ENCODE measurements around the gene TSSC4.

TSSC4 gene

DNA sequence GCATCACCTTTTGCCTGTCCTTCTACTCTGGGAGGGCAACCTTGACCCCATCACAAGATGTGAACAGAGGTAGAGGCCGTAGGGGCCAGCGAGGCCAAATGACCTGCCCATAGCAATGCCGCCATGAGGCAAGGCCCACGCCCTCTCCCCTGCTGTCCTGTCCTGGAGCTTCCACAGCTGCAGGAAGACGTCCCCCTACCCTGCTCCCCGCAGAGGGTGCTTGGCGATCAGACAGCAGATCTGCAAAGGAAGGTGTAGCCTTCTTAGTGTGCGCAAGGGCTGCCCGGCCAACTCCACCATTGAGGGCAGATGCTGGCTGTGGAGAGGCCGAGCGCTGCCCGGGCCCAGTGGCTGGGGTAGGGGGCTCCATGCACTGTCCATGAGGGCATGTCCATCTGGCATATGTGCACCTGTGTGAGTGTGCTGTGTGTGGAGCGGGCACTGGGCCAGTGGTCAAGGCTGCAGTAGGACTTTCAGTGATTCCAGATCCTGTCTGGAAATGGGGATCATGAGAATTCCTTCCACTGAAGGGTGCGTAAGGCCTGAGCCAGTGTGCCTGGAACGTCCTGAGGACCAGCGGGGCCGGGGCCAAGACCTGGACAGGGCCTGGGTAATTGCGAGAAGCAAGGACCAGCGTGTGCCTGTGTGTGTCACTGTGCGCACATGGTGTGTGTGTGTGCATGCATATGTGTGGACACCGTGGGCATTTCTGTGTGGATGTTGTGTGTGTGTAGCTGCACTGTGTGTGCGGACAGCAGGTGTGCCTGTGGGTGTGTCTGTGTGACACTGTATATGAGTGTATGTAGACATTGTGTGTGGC, 32.8 kb downstream of the TSSC4 start:
- DNase-seq (ENCODE audit: low read depth, low spot score) = no peak

GRCh38 chr11:2434008-2434407, 33.5 kb downstream of the TSSC4 start:
- DNase-seq (ENCODE audit: low read depth, low spot score) = no peak

- no peak for DNase-seq (ENCODE audit: low read depth, low spot score)
Measured at GRCh38 chr11:2434506-2435255, 34.1 kb downstream of the TSSC4 start.

GRCh38 chr11:2435288-2436012, 34.9 kb downstream of the TSSC4 start:
- DNase-seq (ENCODE audit: low read depth, low spot score) = no peak

- DNase-seq (ENCODE audit: low read depth, low spot score) = no peak
Measured at GRCh38 chr11:2436013-2436520, 35.5 kb downstream of the TSSC4 start.

GRCh38 chr11:2436521-2437031, 36.0 kb downstream of the TSSC4 start:
- no peak for DNase-seq (ENCODE audit: low read depth, low spot score)

DNA sequence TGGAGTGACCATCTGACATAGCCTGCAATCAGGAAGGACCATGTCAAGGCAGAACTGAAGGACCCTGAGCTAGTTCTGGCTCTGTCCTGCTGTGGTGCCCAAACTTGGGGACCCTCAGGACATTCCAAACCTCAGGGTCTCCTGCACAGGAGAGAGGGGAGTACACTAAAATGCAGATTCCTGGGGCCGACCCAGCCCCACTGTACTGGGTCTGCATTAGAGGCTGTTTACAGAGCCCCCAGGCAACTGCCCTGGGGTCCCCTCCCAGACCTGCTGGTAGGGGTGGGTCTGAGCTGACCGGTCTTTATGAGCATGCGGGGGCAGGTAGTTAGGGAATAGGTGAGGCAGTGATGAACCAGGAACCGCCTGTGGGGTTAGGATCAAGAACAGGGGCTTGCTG, 37.0 kb downstream of the TSSC4 start:
- no peak for DNase-seq (ENCODE audit: low read depth, low spot score)

GRCh38 chr11:2439820-2440219, 39.3 kb downstream of the TSSC4 start:
- no peak for DNase-seq (ENCODE audit: low read depth, low spot score)

DNA sequence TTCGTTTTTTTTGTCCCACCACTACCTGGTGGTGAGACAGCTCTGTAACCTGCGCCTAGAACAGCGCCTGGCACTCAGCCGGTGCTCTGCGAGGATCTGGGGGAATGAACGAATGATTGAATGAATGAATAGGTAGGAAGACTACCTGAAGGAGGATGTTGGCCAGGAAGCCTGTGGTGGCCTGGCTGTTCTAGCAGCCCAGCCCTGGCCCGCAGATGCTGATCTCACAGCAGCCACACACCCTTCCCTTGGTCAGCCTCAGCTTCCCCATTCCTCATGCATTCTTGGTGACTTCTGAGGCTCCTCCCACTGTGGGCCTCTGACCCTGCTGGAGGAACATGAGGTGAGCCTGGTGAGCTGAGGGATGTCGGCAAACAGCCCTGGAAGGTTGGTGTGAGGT, 40.1 kb downstream of the TSSC4 start:
- DNase-seq (ENCODE audit: low read depth, low spot score) = no peak

GRCh38 chr11:2441171-2441570, 40.6 kb downstream of the TSSC4 start:
- no peak for DNase-seq (ENCODE audit: low read depth, low spot score)

DNA sequence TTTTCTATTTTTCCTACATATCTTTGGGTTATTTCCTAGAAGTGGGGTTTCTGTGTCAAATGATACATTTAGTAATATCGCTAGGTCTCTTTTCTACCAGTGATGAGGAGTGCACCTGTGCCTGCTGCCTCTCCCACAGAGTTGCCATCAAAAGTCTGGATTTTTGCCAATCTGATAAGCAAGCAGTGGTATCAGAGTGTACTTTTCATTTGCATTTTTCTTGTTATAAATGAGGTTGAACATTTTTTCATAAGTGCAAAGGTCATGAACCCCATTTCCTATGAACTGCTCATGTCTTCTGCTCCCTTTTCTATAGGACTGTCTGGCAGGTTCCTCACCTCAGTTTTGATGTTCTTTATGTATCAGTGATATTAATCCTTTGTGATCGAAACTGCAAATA, 42.0 kb downstream of the TSSC4 start:
- DNase-seq (ENCODE audit: low read depth, low spot score) = no peak

DNA sequence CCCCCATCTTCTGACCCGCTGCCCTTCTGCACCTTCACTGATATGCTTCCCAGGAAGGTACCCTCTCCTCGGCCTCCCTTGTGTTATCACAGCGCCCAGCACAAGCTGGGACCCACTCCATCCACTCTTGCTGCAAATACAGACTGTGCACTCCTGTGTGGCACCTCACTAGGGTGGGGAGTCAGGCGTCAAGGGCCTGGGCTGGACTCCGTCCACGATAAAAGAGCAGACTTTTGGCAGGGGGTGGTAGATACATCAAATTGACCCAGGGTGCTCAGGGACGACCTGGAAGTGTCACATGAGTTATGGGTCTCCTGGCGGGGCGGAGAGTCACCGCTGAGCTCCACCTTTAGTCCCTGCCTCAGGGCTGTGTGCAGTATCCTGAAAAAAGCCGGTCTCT, 42.9 kb downstream of the TSSC4 start:
- no peak for DNase-seq (ENCODE audit: low read depth, low spot score)

- DNase-seq (ENCODE audit: low read depth, low spot score) = no peak
Measured at GRCh38 chr11:2443881-2444820, 43.6 kb downstream of the TSSC4 start, which contains the start of gene TRPM5. Gene TRPM5, minus strand, starts transcription at chr11:2444514. Its CDS starts 21,478 bp downstream, at chr11:2423036.

DNA sequence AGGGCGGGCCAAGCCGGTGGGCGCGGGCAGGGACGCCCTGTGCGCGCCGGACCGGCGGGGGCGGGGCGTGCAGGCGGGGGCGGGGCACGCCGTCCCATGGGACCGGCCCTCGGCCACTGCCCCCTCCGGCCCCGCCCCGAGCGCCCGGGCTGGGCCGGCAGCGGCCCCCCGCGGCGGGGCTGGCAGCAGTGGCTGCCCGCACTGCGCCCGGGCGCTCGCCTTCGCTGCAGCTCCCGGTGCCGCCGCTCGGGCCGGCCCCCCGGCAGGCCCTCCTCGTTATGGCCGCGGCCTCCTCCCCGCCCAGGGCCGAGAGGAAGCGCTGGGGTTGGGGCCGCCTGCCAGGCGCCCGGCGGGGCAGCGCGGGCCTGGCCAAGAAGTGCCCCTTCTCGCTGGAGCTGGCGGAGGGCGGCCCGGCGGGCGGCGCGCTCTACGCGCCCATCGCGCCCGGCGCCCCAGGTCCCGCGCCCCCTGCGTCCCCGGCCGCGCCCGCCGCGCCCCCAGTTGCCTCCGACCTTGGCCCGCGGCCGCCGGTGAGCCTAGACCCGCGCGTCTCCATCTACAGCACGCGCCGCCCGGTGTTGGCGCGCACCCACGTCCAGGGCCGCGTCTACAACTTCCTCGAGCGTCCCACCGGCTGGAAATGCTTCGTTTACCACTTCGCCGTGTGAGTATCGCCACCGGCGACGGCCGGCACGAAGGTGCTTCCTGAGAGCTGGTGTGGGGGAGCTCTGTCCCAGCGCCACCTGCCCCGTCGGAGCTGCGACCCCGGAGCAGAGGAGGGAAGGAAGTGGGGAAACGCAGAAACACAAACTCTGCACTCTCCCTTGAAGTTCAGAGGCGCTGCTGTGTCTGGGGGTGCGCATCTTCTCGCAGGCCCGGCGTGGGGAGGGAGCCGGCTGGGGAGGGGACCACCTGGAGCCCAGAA, 44.5 kb downstream of the TSSC4 start, which contains the start of gene KCNQ1:
Gene KCNQ1, plus strand, starts transcription at position 188 of the 925 bp plus-strand sequence. Its CDS starts 91 bp downstream, at position 279.
- DNase-seq (ENCODE audit: low read depth, low spot score) = no peak

DNA sequence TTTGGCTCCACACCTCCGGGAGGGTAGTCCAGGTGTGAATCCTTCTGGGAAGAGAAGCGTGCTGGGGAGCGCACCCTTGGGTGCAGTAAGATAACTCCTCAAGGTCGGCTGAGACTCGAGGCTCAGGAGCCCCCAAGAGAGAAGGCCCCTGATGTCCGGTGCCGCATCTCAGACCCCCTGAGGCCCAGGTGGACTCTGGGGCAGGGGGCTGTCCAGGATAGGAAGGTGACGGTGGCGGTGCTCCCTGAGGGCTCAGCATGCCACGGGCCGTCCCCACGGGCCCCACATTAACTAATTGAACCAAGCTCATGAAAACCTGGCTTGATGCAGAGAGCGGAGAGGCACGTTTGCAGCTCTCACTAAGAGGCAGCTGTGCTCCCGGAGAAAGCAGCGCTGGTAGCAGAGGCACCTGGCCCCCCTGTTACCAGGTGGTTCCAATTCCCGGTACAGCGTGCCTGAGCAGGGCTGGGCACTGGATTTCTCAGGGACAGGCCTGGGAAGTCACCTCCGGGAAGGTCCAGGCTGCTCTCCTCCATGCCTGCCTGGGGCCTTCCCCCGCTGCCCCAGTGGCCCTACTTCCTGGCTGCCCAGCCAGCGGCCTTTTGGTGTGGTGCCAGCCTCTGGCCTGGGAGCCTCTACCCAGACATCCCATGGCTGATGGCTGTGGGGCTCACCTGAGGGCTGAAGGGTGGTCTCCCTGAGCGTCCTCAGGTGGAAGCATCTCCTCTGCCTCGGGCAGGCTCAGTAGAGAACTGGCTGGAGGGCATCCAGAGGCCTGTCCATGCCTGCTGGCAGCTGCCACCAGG, 45.4 kb downstream of the TSSC4 start:
- DNase-seq (ENCODE audit: low read depth, low spot score) = no peak

GRCh38 chr11:2446590-2447252, 46.2 kb downstream of the TSSC4 start:
- no peak for DNase-seq (ENCODE audit: low read depth, low spot score)

- no peak for DNase-seq (ENCODE audit: low read depth, low spot score)
Measured at GRCh38 chr11:2447253-2447950, 46.9 kb downstream of the TSSC4 start.

All from smooth muscle cell of the brain vasculature (primary cell).